ENCODE results near the gene CRB1. TPM values are rescaled to one million over a fixed set of nuclear protein-coding genes. Genes with fewer than 3 reads are reported as not detected.

Gene CRB1
- total RNA-seq, 3 donors from 2014 or later: 0.33 to 1.0 (median 0.48) TPM

DNA sequence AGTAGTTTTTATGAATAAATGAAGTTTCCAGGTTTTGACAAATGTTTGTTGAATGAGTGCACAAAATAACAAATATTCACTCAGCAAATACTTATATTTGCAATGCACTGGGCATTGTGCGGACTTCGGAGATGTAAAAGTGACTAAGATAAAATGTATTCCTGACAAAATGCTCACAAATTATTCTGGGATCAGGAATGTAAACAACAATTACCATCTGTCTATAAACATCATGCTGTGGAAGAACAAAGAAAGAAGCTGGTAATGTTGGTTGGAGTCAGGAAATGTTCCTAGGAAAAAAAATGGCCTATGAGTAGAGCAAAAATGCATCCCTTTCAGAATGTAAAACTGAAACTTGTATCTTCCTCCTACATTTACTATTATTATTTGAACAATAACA is 68.5 kb downstream of the CRB1 start:
- no peak for DNase-seq (ENCODE audit: low spot score in 2 of 2)
- intact Hi-C loops (cut with DNase I; ENCODE audit: low total_unique reads): no loop called here

DNA sequence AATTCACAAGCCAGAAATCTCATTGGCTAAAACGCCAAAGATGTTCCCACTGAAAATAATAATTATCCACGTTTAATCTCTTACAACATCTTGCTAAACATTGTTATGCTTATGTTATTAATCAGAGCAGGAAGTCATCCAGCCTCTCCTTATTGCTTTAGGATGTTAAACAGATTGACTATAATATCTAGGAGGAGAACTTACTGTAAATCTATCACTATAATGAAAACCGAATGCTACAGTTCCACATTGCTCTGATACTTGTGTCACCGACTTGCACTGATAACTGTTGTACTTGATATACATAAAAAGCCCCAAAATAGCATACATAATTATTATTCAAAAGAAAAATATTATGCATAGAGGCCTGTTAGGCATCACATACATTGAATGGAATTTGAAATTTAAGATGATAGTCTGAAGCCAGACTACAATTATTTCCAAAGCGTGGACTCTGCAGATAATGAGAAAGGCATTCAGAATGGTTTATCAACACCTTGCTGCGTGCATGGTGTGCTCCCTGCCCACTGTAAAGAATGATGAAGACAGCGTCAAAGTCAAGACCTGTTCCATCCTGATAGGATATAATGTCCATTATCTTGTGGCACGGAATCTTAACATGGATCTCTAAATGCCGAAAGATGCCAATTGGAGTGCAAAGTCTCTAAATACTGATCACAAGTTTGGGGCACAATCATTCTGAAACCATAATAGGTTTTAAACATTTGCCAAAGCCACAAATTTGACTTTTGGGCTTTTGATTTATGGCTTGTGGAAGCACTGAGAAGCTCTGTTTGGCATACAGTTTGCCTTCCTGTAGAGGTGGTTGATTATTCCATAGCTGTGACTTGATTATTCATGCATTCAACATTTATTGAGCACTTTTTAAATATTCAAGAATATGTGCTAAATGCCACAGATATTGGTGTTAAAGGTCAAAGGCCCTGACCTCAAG is 71.3 kb downstream of the CRB1 start:
- no peaks in the 10 kb centered on the region for H3K36me3 ChIP-seq
- TF ChIP-seq POLR2A (IDR thresholded peaks at IDR 0.05) (no peak), POLR2AphosphoS5 (IDR thresholded peaks at IDR 0.05) (no peak)
- TF ChIP-seq, protein P1, sequence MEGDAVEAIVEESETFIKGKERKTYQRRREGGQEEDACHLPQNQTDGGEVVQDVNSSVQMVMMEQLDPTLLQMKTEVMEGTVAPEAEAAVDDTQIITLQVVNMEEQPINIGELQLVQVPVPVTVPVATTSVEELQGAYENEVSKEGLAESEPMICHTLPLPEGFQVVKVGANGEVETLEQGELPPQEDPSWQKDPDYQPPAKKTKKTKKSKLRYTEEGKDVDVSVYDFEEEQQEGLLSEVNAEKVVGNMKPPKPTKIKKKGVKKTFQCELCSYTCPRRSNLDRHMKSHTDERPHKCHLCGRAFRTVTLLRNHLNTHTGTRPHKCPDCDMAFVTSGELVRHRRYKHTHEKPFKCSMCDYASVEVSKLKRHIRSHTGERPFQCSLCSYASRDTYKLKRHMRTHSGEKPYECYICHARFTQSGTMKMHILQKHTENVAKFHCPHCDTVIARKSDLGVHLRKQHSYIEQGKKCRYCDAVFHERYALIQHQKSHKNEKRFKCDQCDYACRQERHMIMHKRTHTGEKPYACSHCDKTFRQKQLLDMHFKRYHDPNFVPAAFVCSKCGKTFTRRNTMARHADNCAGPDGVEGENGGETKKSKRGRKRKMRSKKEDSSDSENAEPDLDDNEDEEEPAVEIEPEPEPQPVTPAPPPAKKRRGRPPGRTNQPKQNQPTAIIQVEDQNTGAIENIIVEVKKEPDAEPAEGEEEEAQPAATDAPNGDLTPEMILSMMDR (IDR thresholded peaks at IDR 0.05): no peak
- intact Hi-C loops (cut with DNase I; ENCODE audit: low total_unique reads): loop anchor here (10.0 kb wide), 1 partner anchor 925 kb away; no protein-coding TSS in a partner anchor
- no peaks in the 10 kb centered on the region for H3K4me1 ChIP-seq
- no peak overlapping the region for H3K27ac ChIP-seq
- H3K27me3 ChIP-seq: no peaks in the 10 kb centered on the region
- no peak for DNase-seq (ENCODE audit: low spot score in 2 of 2)
- H3K9me3 ChIP-seq: no peaks in the 10 kb centered on the region
- H3K4me3 ChIP-seq: no peak overlapping the region

More for the DNA sequence above, 68.5 kb downstream of the CRB1 start:
- Histone ChIP-seq H3K4me3 (no peak overlapping the region), H3K36me3 (no peaks in the 10 kb centered on the region), H3K27me3 (no peaks in the 10 kb centered on the region), H3K9me3 (no peaks in the 10 kb centered on the region), H3K27ac (no peak overlapping the region), H3K4me1 (no peaks in the 10 kb centered on the region)
- TF ChIP-seq POLR2A (IDR thresholded peaks at IDR 0.05): no peak
- TF ChIP-seq, protein P1 (IDR thresholded peaks at IDR 0.05): no peak

DNA sequence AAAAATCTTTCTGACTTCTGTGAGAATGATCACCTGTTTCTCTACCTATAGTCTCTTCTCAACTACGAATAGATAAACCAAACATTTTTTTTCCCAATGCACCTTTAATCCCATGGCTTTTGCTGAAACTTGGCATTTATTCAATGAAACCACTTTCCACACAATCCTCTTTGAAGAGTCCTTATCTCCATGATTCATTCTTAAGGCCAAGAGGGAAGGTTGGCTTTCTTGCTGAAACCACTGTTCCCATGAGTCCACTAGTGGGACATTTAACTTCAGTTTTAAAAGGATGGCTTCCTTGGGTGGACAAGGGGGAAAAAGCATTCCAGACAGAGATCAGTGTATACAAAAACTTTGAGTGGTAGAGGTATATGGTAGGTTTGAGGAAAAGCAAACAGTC is 73.6 kb downstream of the CRB1 start:
- H3K4me3 ChIP-seq: no peak overlapping the region
- H3K36me3 ChIP-seq: no peaks in the 10 kb centered on the region
- TF ChIP-seq POLR2AphosphoS5 (IDR thresholded peaks at IDR 0.05): no peak
- no peak for TF ChIP-seq POLR2A (IDR thresholded peaks at IDR 0.05)
- TF ChIP-seq, protein P1 (IDR thresholded peaks at IDR 0.05): no peak
- no peak for DNase-seq (ENCODE audit: low spot score in 2 of 2)
- H3K9me3 ChIP-seq: no peaks in the 10 kb centered on the region
- intact Hi-C loops (cut with DNase I; ENCODE audit: low total_unique reads): loop anchor here (10.0 kb wide), 1 partner anchor 927 kb away; no protein-coding TSS in a partner anchor
- no peaks in the 10 kb centered on the region for H3K4me1 ChIP-seq
- no peaks in the 10 kb centered on the region for H3K27me3 ChIP-seq
- H3K27ac ChIP-seq: no peak overlapping the region

DNA sequence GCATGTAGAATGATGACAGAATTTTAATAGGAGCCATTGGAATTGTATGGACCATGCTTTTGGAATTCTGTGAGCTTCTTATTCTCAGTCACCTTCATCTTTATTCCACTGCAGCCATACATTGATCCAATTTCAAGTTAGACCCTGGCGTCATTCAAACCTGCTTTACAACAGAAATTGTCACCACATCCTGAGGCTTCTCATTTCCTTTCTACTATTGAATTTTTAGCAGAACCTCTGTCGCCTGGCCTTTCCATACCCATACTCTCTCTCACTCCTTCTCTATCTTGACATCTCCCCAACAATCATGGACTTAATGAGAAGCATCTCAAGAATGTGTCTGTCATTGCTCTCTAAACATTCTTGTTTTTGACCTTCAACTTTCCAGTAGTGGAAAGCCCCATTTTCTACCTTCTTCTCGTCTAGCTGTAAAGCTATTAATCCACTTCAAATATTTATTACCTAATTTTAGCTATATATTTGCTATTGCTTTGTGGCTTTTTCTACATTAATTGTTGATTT is 74.1 kb downstream of the CRB1 start:
- no peak overlapping the region for H3K27ac ChIP-seq
- TF ChIP-seq POLR2A (IDR thresholded peaks at IDR 0.05): no peak
- no peak for TF ChIP-seq POLR2AphosphoS5 (IDR thresholded peaks at IDR 0.05)
- TF ChIP-seq, protein P1 (IDR thresholded peaks at IDR 0.05): no peak
- no peaks in the 10 kb centered on the region for H3K9me3 ChIP-seq
- no peak for DNase-seq (ENCODE audit: low spot score in 2 of 2)
- H3K27me3 ChIP-seq: no peaks in the 10 kb centered on the region
- H3K4me1 ChIP-seq: no peaks in the 10 kb centered on the region
- no peaks in the 10 kb centered on the region for H3K36me3 ChIP-seq
- intact Hi-C loops (cut with DNase I; ENCODE audit: low total_unique reads): loop anchor here (10.0 kb wide), 1 partner anchor 927 kb away; no protein-coding TSS in a partner anchor
- no peak overlapping the region for H3K4me3 ChIP-seq

DNA sequence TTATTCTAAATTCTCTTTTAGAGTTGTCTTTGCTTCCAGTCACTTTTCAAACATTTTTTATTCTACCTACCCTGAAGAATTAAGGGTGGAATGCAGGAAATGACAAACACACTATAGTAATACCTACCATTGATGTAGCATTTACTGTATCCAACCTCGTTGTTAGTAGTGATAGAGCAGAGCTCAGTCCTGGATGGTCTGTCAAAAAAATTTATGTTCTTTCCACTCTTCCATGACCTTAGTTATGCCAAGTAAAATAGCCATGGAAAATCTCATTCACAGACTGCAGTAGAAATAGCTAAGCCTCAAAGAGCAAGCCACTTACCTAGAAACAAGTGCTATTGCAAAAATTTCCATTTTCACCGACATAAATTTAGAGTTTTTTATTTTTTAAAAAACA is 74.6 kb downstream of the CRB1 start:
- H3K4me3 ChIP-seq: no peak overlapping the region
- intact Hi-C loops (cut with DNase I; ENCODE audit: low total_unique reads): loop anchor here (10.0 kb wide), 1 partner anchor 928 kb away; no protein-coding TSS in a partner anchor
- no peaks in the 10 kb centered on the region for H3K4me1 ChIP-seq
- no peaks in the 10 kb centered on the region for H3K36me3 ChIP-seq
- no peak for DNase-seq (ENCODE audit: low spot score in 2 of 2)
- TF ChIP-seq, protein P1 (IDR thresholded peaks at IDR 0.05): no peak
- TF ChIP-seq POLR2AphosphoS5 (IDR thresholded peaks at IDR 0.05) (no peak), POLR2A (IDR thresholded peaks at IDR 0.05) (no peak)
- H3K27ac ChIP-seq: no peak overlapping the region
- H3K9me3 ChIP-seq: no peaks in the 10 kb centered on the region
- no peaks in the 10 kb centered on the region for H3K27me3 ChIP-seq

Data from breast epithelium (tissue), 4 donors.